Activated CD8-positive, alpha-beta T cell treated with anti-CD3 and anti-CD28 coated beads for 36 hours (primary cell): ENCODE results near the gene RSBN1L. TPM values are rescaled to one million over a fixed set of nuclear protein-coding genes. Genes with fewer than 3 reads are reported as not detected.

Experiments used
- ATAC-seq: fragments of 200-7000 bp; cut with Tn5 transposase; one replicate; pipeline ENCODE4 v1.10.0; 2021; ENCODE audit warnings: mild to moderate bottlenecking, moderate library complexity
- CTCF ChIA-PET: fragments of 350-600 bp; sonication (Branson Sonifier 250); formaldehyde crosslinking; loops from one replicate; lab custom pipeline; 2021; ENCODE audit warnings: antibody characterized with exemption; lab: Charles Lee
- POLR2A ChIA-PET: fragments of 350-600 bp; sonication (Branson Sonifier 250); formaldehyde crosslinking; loops from one replicate; lab custom pipeline; 2021; ENCODE audit warnings: antibody characterized with exemption; lab: Charles Lee
- DNase-seq: peaks from one replicate; pipeline ENCODE4 v3.0.0-alpha.2; 2020
- H3K27ac Mint-ChIP-seq: one replicate; pipeline ENCODE4 v1.8.0; 2021; ENCODE audit warnings: mild to moderate bottlenecking, mixed read lengths
- H3K27me3 Mint-ChIP-seq: one replicate; pipeline ENCODE4 v1.8.0; 2021; ENCODE audit warnings: mixed read lengths
- H3K36me3 Mint-ChIP-seq: one replicate; pipeline ENCODE4 v1.8.0; 2021; ENCODE audit warnings: low read depth, mixed read lengths
- H3K4me1 Mint-ChIP-seq: one replicate; pipeline ENCODE4 v1.8.0; 2021; ENCODE audit warnings: low read depth, mixed read lengths
- H3K4me3 Mint-ChIP-seq: one replicate; pipeline ENCODE4 v1.8.0; 2021; ENCODE audit warnings: mild to moderate bottlenecking, moderate library complexity, mixed read lengths
- H3K9me3 Mint-ChIP-seq: one replicate; pipeline ENCODE4 v1.8.0; 2021; ENCODE audit warnings: mixed read lengths
- intact Hi-C: fragments of 100-400 bp; cut with micrococcal nuclease; formaldehyde crosslinking; loops from one replicate; pipeline ENCODE4 v1.10.0; 2022
- total RNA-seq, 2 experiments: library from RNA; stranded (reverse); gene quantifications; one replicate each; pipeline ENCODE4 v1.2.3, GENCODE V29; 2021
- TF ChIP-seq, protein P1 (sequence below): fragments of 200-600 bp; IDR thresholded peaks from one replicate; pipeline ENCODE4 v1.8.0; 2022; ENCODE audit warnings: antibody characterized with exemption, mild to moderate bottlenecking

The RSBN1L gene
- total RNA-seq, 2 experiments from 2014 or later: 16.5 to 21.9 TPM

DNA sequence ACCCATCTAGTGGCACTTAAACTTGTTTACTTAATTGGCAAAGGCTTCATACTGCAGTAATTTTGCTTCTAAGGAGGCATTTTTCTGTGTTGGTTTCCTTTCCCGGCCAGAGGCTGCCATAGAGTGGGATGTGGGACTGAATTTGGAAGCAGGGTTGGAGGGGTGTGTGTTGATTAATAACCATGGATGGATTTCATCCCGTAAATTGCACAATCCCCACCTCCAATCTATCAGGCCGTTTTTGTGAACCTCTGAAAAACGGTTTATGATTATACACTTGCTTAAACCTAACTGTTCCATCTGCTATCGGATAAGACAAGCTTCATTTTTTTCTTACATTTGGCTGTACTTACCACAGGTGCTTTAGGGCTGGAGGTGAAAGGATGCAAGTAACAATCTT lies 100.7 kb downstream of the RSBN1L start:
- ChIA-PET CTCF (interaction anchor here (0.8 kb wide), 1 partner anchor 145 kb away, joined by 3 read pairs; no protein-coding TSS in a partner anchor), POLR2A (interaction anchor here (0.6 kb wide), 1 partner anchor 258 kb away, joined by 3 read pairs; no protein-coding TSS in a partner anchor)
- Mint-ChIP-seq H3K4me1 (peaks cover 47% of the 10 kb centered on the region), H3K36me3 (peaks cover 18% of the 10 kb centered on the region), H3K4me3 (peak overlapping the region; percentile 89), H3K9me3 (no peaks in the 10 kb centered on the region), H3K27ac (no peak overlapping the region), H3K27me3 (no peaks in the 10 kb centered on the region)
- DNase-seq (no peak), ATAC-seq (no peak)
- intact Hi-C loops: loop anchor here (5.0 kb wide), 1 partner anchor 100 kb away; no protein-coding TSS in a partner anchor
- TF ChIP-seq, protein P1, sequence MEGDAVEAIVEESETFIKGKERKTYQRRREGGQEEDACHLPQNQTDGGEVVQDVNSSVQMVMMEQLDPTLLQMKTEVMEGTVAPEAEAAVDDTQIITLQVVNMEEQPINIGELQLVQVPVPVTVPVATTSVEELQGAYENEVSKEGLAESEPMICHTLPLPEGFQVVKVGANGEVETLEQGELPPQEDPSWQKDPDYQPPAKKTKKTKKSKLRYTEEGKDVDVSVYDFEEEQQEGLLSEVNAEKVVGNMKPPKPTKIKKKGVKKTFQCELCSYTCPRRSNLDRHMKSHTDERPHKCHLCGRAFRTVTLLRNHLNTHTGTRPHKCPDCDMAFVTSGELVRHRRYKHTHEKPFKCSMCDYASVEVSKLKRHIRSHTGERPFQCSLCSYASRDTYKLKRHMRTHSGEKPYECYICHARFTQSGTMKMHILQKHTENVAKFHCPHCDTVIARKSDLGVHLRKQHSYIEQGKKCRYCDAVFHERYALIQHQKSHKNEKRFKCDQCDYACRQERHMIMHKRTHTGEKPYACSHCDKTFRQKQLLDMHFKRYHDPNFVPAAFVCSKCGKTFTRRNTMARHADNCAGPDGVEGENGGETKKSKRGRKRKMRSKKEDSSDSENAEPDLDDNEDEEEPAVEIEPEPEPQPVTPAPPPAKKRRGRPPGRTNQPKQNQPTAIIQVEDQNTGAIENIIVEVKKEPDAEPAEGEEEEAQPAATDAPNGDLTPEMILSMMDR: no peak

DNA sequence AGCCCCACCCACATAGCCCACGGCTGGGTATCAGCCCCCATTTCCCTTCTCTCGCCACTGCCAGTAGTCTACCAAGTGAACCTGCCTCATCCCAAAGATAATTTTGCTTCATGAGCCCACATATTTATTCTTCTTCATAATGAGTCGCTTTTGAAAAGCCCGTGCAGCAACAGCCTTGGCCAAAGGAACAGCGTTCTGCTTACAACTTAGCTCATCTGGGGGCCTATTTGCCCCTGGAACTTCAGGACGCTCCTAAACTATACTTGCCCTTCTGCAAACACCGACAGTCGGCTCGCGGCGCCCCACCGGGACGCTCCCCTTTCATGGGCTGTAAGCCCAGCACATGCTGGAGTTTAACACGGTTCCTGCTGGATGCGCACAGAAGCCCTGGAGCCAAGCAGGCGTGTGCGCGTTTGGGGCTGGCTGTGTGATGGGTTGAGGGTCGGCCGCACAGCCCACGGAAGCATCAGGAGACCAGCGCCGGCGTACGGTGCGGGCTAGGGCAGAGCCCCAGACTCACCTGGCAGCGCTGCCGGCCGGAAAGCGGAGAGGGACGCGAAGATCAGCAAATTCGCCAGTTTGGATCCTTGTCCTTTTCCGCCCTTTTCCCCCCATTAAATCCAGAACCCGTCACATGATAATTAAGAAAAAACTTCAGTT lies 101.6 kb downstream of the RSBN1L start:
- TF ChIP-seq, protein P1: no peak
- Mint-ChIP-seq H3K27ac (peak overlapping the region; percentile 94), H3K27me3 (no peaks in the 10 kb centered on the region), H3K36me3 (peaks cover 21% of the 10 kb centered on the region), H3K4me1 (peaks cover 56% of the 10 kb centered on the region), H3K4me3 (peak overlapping the region; percentile 89), H3K9me3 (no peaks in the 10 kb centered on the region)
- peak; percentile 35 for ATAC-seq
- ChIA-PET POLR2A (interaction anchor here (0.6 to 1.7 kb wide), 5 partner anchors 59 to 110 kb away, joined by 3 to 6 read pairs (median 3); no protein-coding TSS in a partner anchor), CTCF (interaction anchor here (1.0 to 2.2 kb wide), 6 partner anchors 16 to 146 kb away, joined by 3 to 10 read pairs (median 6); no protein-coding TSS in a partner anchor)
- no peak for DNase-seq
- intact Hi-C loops: loop anchor here (5.0 kb wide), 1 partner anchor 99 kb away; no protein-coding TSS in a partner anchor

DNA sequence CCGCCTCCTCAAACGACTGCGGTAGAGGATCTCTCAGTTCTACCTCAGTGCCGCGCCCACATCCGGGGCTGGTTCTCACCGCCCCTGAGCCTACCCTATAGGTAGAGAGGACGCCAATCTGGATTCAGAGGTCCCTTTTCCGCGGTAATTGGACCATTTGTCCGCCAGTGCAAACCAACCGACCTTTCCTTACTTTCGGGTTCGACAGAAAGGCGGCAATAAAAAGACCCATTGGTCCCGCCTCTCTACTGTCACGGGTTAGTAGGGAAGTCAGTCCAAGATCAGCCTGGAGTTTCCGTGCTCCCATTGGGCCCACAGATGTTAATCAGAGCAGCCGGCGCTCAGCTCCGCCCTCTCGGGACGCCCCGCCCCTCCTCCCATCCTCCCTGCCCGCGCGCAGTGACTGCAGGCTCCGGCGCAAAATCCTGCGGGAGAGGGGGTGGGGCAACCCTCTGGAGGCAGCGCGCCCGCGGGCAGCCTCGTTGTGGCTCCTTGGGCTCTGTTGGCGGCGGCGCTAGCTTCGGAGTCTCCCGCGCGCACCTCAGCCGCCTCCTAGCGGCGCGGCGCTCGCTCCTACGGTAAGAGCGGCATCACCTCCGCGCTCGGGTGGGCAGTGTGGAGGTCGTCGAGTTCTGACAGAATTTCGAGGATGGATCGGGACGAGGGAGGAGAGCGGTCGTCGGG lies 102.3 kb downstream of the RSBN1L start, which contains the start of the genes PHTF2 and TMEM60:
TSS of gene PHTF2 (plus strand) at position 380 of the 684 bp plus-strand sequence.
TSS of gene TMEM60 (minus strand) at position 41 of the 684 bp plus-strand sequence. CDS start 4,061 bp downstream, outside the sequence.
- DNase-seq (peak; percentile 97), ATAC-seq (peak; percentile 92)
- Mint-ChIP-seq H3K27ac (peak within 1 kb of the TSS; percentile 94), H3K9me3 (peaks cover 1% of the 10 kb centered on the region), H3K4me3 (peak within 1 kb of the TSS; percentile 89), H3K4me1 (peaks cover 62% of the 10 kb centered on the region), H3K27me3 (no peaks in the 10 kb centered on the region), H3K36me3 (peaks cover 21% of the 10 kb centered on the region)
- POLR2A ChIA-PET: interaction anchor here (0.8 to 1.7 kb wide), 7 partner anchors 11 to 370 kb away, joined by 3 to 6 read pairs (median 3); no protein-coding TSS in a partner anchor
- TF ChIP-seq, protein P1: peak; percentile 67
- CTCF ChIA-PET: interaction anchor here (0.8 to 2.2 kb wide), 10 partner anchors 15 to 149 kb away, joined by 3 to 10 read pairs (median 4); partner anchors contain the start of gene RSBN1L
- intact Hi-C loops: loop anchor here (5.0 kb wide), 1 partner anchor 99 kb away; no protein-coding TSS in a partner anchor

DNA sequence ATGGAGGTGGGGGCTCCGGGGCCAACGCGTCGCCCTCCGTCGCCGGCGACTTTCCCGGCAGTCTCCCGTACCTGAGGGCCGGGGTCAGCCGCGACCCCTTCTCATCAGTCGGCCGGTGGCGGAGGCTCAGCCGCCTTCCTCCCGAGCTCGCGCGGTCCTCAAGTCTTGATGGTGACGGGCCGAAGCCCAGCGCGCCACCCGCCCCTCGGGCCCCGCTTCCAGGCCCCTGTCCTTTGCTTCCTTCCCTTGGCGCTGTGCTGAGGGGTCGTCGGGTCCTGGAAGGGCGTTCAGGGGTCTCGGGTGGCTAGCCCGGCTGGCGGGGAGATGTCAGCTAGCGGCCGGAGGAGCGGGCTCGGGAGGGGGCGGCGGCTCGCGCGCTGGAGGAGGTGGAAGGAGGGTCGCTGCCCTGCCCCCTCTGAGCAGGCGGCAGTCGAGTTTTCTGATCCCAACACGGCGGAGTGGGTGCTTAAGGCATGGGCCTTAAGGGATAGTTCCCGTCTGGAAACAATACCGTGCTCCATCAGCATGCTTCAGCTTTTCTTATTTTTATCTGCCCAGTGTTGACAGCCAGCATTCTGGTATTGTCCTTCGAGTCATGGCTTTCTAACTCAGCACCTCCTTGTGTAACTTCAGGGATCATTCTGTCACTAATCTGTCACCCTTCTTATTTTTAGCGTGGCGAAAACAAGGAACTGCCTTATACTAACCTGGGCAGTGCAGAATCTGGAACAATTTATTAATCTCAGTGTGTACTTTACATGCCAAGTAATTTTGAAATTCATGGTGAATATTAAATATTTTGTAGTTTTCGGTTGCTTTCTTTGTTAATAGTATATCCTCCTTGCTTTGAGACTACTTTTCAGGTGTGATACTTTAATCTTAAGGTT lies 103.1 kb downstream of the RSBN1L start:
- Mint-ChIP-seq H3K9me3 (peaks cover 2% of the 10 kb centered on the region), H3K27ac (peak overlapping the region; percentile 94), H3K4me3 (peak overlapping the region; percentile 89), H3K36me3 (peaks cover 21% of the 10 kb centered on the region), H3K27me3 (no peaks in the 10 kb centered on the region), H3K4me1 (peaks cover 69% of the 10 kb centered on the region)
- ATAC-seq (no peak), DNase-seq (peak; percentile 26)
- intact Hi-C loops: loop anchor here (5.0 kb wide), 1 partner anchor 98 kb away; no protein-coding TSS in a partner anchor
- CTCF ChIA-PET: interaction anchor here (0.8 to 2.2 kb wide), 10 partner anchors 15 to 149 kb away, joined by 3 to 10 read pairs (median 4); partner anchors contain the start of gene RSBN1L
- POLR2A ChIA-PET: interaction anchor here (0.8 to 1.7 kb wide), 8 partner anchors 12 to 371 kb away, joined by 3 to 6 read pairs (median 4); no protein-coding TSS in a partner anchor
- TF ChIP-seq, protein P1: no peak
